Effector memory CD4-positive, alpha-beta T cell (primary cell): ENCODE measurements around the gene PDE11A.

ENCODE experiments used
- DNase-seq, 3 donors: peaks; one replicate each; pipeline ENCODE4 v3.0.0-alpha.2; 2020
- H3K27ac ChIP-seq: 2 replicates; pipeline ENCODE4 v1.7.0; 2013; ENCODE audit warnings: mild to moderate bottlenecking, low read length, moderate library complexity; ENCODE audit not compliant: insufficient read depth, poor library complexity, severe bottlenecking
- H3K27me3 ChIP-seq: replicated peaks from 2 replicates; pipeline ENCODE4 v1.7.0; 2013; ENCODE audit warnings: mild to moderate bottlenecking, low read length; ENCODE audit not compliant: insufficient read depth, control insufficient read depth, poor library complexity, severe bottlenecking
- H3K36me3 ChIP-seq: 2 replicates; pipeline ENCODE4 v1.7.0; 2013; ENCODE audit warnings: mild to moderate bottlenecking, low read length, moderate library complexity; ENCODE audit not compliant: control insufficient read depth, insufficient read depth
- H3K4me1 ChIP-seq: 2 replicates; pipeline ENCODE4 v1.7.0; 2013; ENCODE audit warnings: low read length, mild to moderate bottlenecking; ENCODE audit not compliant: control insufficient read depth, insufficient read depth, poor library complexity, severe bottlenecking
- H3K4me3 ChIP-seq: 2 replicates; pipeline ENCODE4 v1.7.0; 2013; ENCODE audit warnings: low read length, low read depth, mild to moderate bottlenecking; ENCODE audit not compliant: insufficient read depth, poor library complexity, severe bottlenecking
- H3K9me3 ChIP-seq: 2 replicates; pipeline ENCODE4 v1.7.0; 2013; ENCODE audit warnings: mild to moderate bottlenecking, low read length, moderate library complexity; ENCODE audit not compliant: control insufficient read depth

The PDE11A gene

GRCh38 chr2:177726931-177727348 lies 345.6 kb downstream of the PDE11A start:
- H3K9me3 ChIP-seq = no peaks in the 10 kb centered on the region
- no peaks in the 10 kb centered on the region for H3K27me3 ChIP-seq
- H3K27ac ChIP-seq = no peak overlapping the region
- no peaks in the 10 kb centered on the region for H3K36me3 ChIP-seq
- DNase-seq = no peak
- H3K4me1 ChIP-seq = no peaks in the 10 kb centered on the region
- H3K4me3 ChIP-seq = no peak overlapping the region

- Histone ChIP-seq H3K9me3 (no peaks in the 10 kb centered on the region), H3K4me1 (no peaks in the 10 kb centered on the region), H3K4me3 (no peak overlapping the region), H3K27ac (no peak overlapping the region), H3K36me3 (no peaks in the 10 kb centered on the region), H3K27me3 (no peaks in the 10 kb centered on the region)
- DNase-seq = peak in 1 of 3 donors; percentile 3
Measured at GRCh38 chr2:177724398-177725287, 347.9 kb downstream of the PDE11A start.

- Histone ChIP-seq H3K27me3 (no peaks in the 10 kb centered on the region), H3K36me3 (no peaks in the 10 kb centered on the region), H3K4me3 (no peak overlapping the region), H3K9me3 (no peaks in the 10 kb centered on the region), H3K4me1 (no peaks in the 10 kb centered on the region), H3K27ac (no peak overlapping the region)
- DNase-seq = no peak
Measured at GRCh38 chr2:177723235-177723634, 349.3 kb downstream of the PDE11A start.

- no peak for DNase-seq
- H3K27me3 ChIP-seq = no peaks in the 10 kb centered on the region
- no peak overlapping the region for H3K4me3 ChIP-seq
- H3K4me1 ChIP-seq = no peaks in the 10 kb centered on the region
- no peak overlapping the region for H3K27ac ChIP-seq
- H3K9me3 ChIP-seq = no peaks in the 10 kb centered on the region
- H3K36me3 ChIP-seq = no peaks in the 10 kb centered on the region
Measured at GRCh38 chr2:177721818-177722567, 350.6 kb downstream of the PDE11A start.

GRCh38 chr2:177721087-177721486 lies 351.5 kb downstream of the PDE11A start:
- Histone ChIP-seq H3K27ac (no peak overlapping the region), H3K9me3 (no peaks in the 10 kb centered on the region), H3K4me1 (no peaks in the 10 kb centered on the region), H3K36me3 (no peaks in the 10 kb centered on the region), H3K4me3 (no peak overlapping the region), H3K27me3 (no peaks in the 10 kb centered on the region)
- DNase-seq = no peak

- Histone ChIP-seq H3K4me3 (no peak overlapping the region), H3K9me3 (no peaks in the 10 kb centered on the region), H3K36me3 (no peaks in the 10 kb centered on the region), H3K27me3 (no peaks in the 10 kb centered on the region), H3K27ac (no peak overlapping the region), H3K4me1 (no peaks in the 10 kb centered on the region)
- DNase-seq = no peak
Measured at GRCh38 chr2:177717831-177718618, 354.6 kb downstream of the PDE11A start.

- no peaks in the 10 kb centered on the region for H3K9me3 ChIP-seq
- H3K36me3 ChIP-seq = no peaks in the 10 kb centered on the region
- H3K4me1 ChIP-seq = no peaks in the 10 kb centered on the region
- H3K4me3 ChIP-seq = no peak overlapping the region
- no peaks in the 10 kb centered on the region for H3K27me3 ChIP-seq
- DNase-seq = no peak
- H3K27ac ChIP-seq = no peak overlapping the region
Measured at GRCh38 chr2:177716484-177716883, 356.1 kb downstream of the PDE11A start.

- Histone ChIP-seq H3K4me1 (no peaks in the 10 kb centered on the region), H3K9me3 (no peaks in the 10 kb centered on the region), H3K27ac (no peak overlapping the region), H3K27me3 (no peaks in the 10 kb centered on the region), H3K36me3 (no peaks in the 10 kb centered on the region), H3K4me3 (no peak overlapping the region)
- no peak for DNase-seq
Measured at GRCh38 chr2:177715771-177716170, 356.8 kb downstream of the PDE11A start.

- H3K9me3 ChIP-seq = no peaks in the 10 kb centered on the region
- no peak overlapping the region for H3K4me3 ChIP-seq
- H3K27me3 ChIP-seq = no peaks in the 10 kb centered on the region
- no peak for DNase-seq
- H3K4me1 ChIP-seq = no peaks in the 10 kb centered on the region
- H3K36me3 ChIP-seq = no peaks in the 10 kb centered on the region
- no peak overlapping the region for H3K27ac ChIP-seq
Measured at GRCh38 chr2:177714704-177715103, 357.9 kb downstream of the PDE11A start.
